K562 (cell line): ENCODE measurements around the gene SCFD2. TPM values are rescaled to one million over a fixed set of nuclear protein-coding genes. Genes with fewer than 3 reads are reported as not detected.

Experiments
- BRCA1 ChIP-seq, 2 experiments: fragments of 450-650 bp in 1 of 2; sonication (generic) in 1 of 2; formaldehyde crosslinking in 1 of 2; IDR thresholded peaks; 2 replicates each; pipeline versions ENCODE4 v1.5.0 to v1.6.1; 2017 to 2020; ENCODE audit warnings: mild to moderate bottlenecking in 1 of 2, missing genetic modification reagents in 1 of 2
- BRD9 ChIP-seq: fragments of 450-650 bp; IDR thresholded peaks from 2 replicates; pipeline ENCODE4 v1.6.1; 2018; ENCODE audit warnings: low read depth; ENCODE audit not compliant: partially characterized antibody
- CXXC5 ChIP-seq: fragments of 250-450 bp; sonication (Bioruptor Pico); IDR thresholded peaks from 2 replicates; pipeline ENCODE4 v1.8.0; 2022; ENCODE audit warnings: inconsistent platforms, mild to moderate bottlenecking, moderate library complexity
- E2F3 ChIP-seq: fragments of 250-450 bp; sonication (Bioruptor Pico); IDR thresholded peaks from 2 replicates; pipeline ENCODE4 v1.4.0; 2020; ENCODE audit warnings: mild to moderate bottlenecking
- EZH2 ChIP-seq: IDR thresholded peaks from 2 replicates; pipeline ENCODE4 v1.6.1; 2012; ENCODE audit warnings: low read depth, mild to moderate bottlenecking, inconsistent platforms, low read length, borderline replicate concordance
- HCFC1 ChIP-seq: IDR thresholded peaks from 2 replicates; pipeline ENCODE4 v1.6.1; 2012; ENCODE audit warnings: low read depth, low read length, improper control_type of control experiment
- MCM3 ChIP-seq: fragments of 450-650 bp; IDR thresholded peaks from 2 replicates; pipeline ENCODE4 v1.6.1; 2016
- MEF2A ChIP-seq: IDR thresholded peaks from 2 replicates; pipeline ENCODE4 v1.6.1; 2011; ENCODE audit warnings: low read depth, mild to moderate bottlenecking, low read length, moderate library complexity; ENCODE audit not compliant: control insufficient read depth
- NR4A1 ChIP-seq, 2 experiments: fragments of 250-450 bp in 1 of 2; fragments of 450-650 bp in 1 of 2; sonication (Bioruptor Pico) in 1 of 2; IDR thresholded peaks; 2 replicates each; pipeline versions ENCODE4 v1.4.0 to v1.6.1; 2016 to 2020; ENCODE audit warnings: mild to moderate bottlenecking in 2 of 2, missing compliant biosample characterization in 1 of 2, missing genetic modification characterization in 1 of 2, moderate library complexity in 1 of 2
- SMAD3 ChIP-seq: fragments of 450-650 bp; formaldehyde crosslinking; conservative IDR thresholded peaks from 2 replicates; pipeline ENCODE4 v1.4.0; 2020; ENCODE audit warnings: mild to moderate bottlenecking
- TAF9B ChIP-seq: fragments of 450-650 bp; IDR thresholded peaks from 2 replicates; pipeline ENCODE4 v1.6.1; 2018; ENCODE audit warnings: mild to moderate bottlenecking; ENCODE audit not compliant: partially characterized antibody
- ZNF175 ChIP-seq: fragments of 200-800 bp; sonication (Bioruptor generic); IDR thresholded peaks from 2 replicates; pipeline ENCODE4 v1.6.1; 2016; ENCODE audit warnings: low read depth, mild to moderate bottlenecking, missing genetic modification characterization, missing compliant biosample characterization
- ZNF584 ChIP-seq: fragments of 200-800 bp; sonication (Bioruptor generic); IDR thresholded peaks from 2 replicates; pipeline ENCODE4 v1.6.1; 2016; ENCODE audit warnings: low read depth, mild to moderate bottlenecking, missing genetic modification characterization, missing compliant biosample characterization
- polyA plus RNA-seq, 8 experiments: library from polyadenylated mRNA; depleted of rRNA in 4 of 8; stranded (reverse) in 5 of 8; unstranded in 3 of 8; fragments of >200 nt; fragmentation: Nextera tagmentation in 2 of 8; fragmentation: Illumina TruSeq in 1 of 8; extraction: Ambion mirVana in 2 of 8; extraction: Trizol in 1 of 8; gene quantifications; 2 replicates each; pipeline versions ENCODE4 v1.2.1 to v1.2.3, GENCODE V29; 2011 to 2014; ENCODE audit warnings: inconsistent platforms in 1 of 8, missing spikeins in 1 of 8
- total RNA-seq, 7 experiments: library from RNA; depleted of rRNA in 6 of 7; stranded (reverse); fragments of >200 nt in 6 of 7; fragmentation: Illumina TruSeq in 2 of 7; extraction: Trizol in 2 of 7; gene quantifications; 2 replicates each; pipeline versions ENCODE4 v1.2.1 to v1.2.3, GENCODE V29; 2011 to 2021; ENCODE audit warnings: low replicate concordance in 1 of 7
- TF ChIP-seq, protein P1 (sequence below): sonication (generic); formaldehyde crosslinking; IDR thresholded peaks from 2 replicates; pipeline ENCODE4 v1.8.0; 2022; ENCODE audit warnings: mild to moderate bottlenecking, missing genetic modification reagents
- TF ChIP-seq, protein P2 (sequence below), 2 experiments: fragments of 450-650 bp; conservative IDR thresholded peaks; 2 replicates each; pipeline ENCODE4 v1.6.1; 2017; ENCODE audit warnings: mild to moderate bottlenecking in 2 of 2, moderate library complexity in 2 of 2
- TF ChIP-seq, protein P3 (sequence below): IDR thresholded peaks from 2 replicates; pipeline ENCODE4 v1.6.1; 2014; ENCODE audit warnings: antibody characterized with exemption
- TF ChIP-seq, protein P4 (sequence below): fragments of 200-800 bp; sonication (Bioruptor generic); IDR thresholded peaks from 2 replicates; pipeline ENCODE4 v1.6.1; 2017; ENCODE audit warnings: missing genetic modification characterization, missing compliant biosample characterization
- TF ChIP-seq, protein P5 (sequence below), 2 experiments: fragments of 200-800 bp in 1 of 2; sonication (Bioruptor generic) in 1 of 2; sonication (generic) in 1 of 2; formaldehyde crosslinking in 1 of 2; IDR thresholded peaks in 1 of 2; conservative IDR thresholded peaks in 1 of 2; 2 replicates each; pipeline versions ENCODE4 v1.5.0 to v1.6.1; 2016 to 2020; ENCODE audit warnings: missing compliant biosample characterization in 1 of 2, missing genetic modification characterization in 1 of 2, missing genetic modification reagents in 1 of 2
- TF ChIP-seq, protein P6 (sequence below): fragments of 450-650 bp; conservative IDR thresholded peaks from 2 replicates; pipeline ENCODE4 v1.6.1; 2016; ENCODE audit warnings: missing genetic modification characterization, low read depth, mild to moderate bottlenecking, control low read depth, missing compliant biosample characterization

Gene SCFD2
- total and polyA plus RNA-seq, 9 of the 15 experiments (the other 6 are each of a cell fraction or from before 2014, with no cell fraction given): 5.7 to 30.3 (median 22.8) TPM

DNA sequence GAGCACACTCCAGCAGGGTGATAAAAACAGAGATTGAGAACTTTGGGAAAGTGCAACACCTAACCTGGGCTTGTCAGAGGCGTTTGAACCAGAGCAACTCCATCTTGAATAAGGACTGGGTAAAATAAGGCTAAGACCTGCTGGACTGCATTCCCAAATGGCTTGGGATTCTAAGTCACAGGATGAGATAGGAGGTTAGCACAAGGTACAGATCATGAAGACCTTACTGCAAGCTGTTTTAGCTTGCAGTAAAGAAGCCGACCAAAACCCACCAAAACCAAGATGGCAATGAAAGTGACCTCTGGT, 43.9 kb downstream of the SCFD2 start (continued):
- TF ChIP-seq, protein P1, sequence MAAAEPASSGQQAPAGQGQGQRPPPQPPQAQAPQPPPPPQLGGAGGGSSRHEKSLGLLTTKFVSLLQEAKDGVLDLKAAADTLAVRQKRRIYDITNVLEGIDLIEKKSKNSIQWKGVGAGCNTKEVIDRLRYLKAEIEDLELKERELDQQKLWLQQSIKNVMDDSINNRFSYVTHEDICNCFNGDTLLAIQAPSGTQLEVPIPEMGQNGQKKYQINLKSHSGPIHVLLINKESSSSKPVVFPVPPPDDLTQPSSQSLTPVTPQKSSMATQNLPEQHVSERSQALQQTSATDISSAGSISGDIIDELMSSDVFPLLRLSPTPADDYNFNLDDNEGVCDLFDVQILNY (CRISPR knock-in tag): no peak
- TF ChIP-seq E2F3 (CRISPR knock-in tag): 0 out of 2 replicates have a peak, but pooled peaks have one; percentile 19
- TF ChIP-seq NR4A1 (CRISPR knock-in tag; IDR thresholded peaks at IDR 0.05): no peak
- peak; percentile 59; the same call in 1 of the 2 replicates for TF ChIP-seq NR4A1 (tag; IDR thresholded peaks at IDR 0.05)
- TF ChIP-seq, protein P2, sequence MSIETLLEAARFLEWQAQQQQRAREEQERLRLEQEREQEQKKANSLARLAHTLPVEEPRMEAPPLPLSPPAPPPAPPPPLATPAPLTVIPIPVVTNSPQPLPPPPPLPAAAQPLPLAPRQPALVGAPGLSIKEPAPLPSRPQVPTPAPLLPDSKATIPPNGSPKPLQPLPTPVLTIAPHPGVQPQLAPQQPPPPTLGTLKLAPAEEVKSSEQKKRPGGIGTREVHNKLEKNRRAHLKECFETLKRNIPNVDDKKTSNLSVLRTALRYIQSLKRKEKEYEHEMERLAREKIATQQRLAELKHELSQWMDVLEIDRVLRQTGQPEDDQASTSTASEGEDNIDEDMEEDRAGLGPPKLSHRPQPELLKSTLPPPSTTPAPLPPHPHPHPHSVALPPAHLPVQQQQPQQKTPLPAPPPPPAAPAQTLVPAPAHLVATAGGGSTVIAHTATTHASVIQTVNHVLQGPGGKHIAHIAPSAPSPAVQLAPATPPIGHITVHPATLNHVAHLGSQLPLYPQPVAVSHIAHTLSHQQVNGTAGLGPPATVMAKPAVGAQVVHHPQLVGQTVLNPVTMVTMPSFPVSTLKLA (conservative IDR thresholded peaks at IDR 0.05): no peak
- TF ChIP-seq CXXC5 (CRISPR knock-in tag): no peak
- TF ChIP-seq TAF9B: no peak
- TF ChIP-seq BRD9: no peak
- TF ChIP-seq ZNF175 (CRISPR knock-in tag): 0 out of 2 replicates have a peak, but pooled peaks have one; percentile 47
- TF ChIP-seq MEF2A: no peak
- TF ChIP-seq, protein P3, sequence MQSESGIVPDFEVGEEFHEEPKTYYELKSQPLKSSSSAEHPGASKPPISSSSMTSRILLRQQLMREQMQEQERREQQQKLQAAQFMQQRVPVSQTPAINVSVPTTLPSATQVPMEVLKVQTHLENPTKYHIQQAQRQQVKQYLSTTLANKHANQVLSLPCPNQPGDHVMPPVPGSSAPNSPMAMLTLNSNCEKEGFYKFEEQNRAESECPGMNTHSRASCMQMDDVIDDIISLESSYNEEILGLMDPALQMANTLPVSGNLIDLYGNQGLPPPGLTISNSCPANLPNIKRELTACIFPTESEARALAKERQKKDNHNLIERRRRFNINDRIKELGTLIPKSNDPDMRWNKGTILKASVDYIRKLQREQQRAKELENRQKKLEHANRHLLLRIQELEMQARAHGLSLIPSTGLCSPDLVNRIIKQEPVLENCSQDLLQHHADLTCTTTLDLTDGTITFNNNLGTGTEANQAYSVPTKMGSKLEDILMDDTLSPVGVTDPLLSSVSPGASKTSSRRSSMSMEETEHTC: no peak
- TF ChIP-seq, protein P4, sequence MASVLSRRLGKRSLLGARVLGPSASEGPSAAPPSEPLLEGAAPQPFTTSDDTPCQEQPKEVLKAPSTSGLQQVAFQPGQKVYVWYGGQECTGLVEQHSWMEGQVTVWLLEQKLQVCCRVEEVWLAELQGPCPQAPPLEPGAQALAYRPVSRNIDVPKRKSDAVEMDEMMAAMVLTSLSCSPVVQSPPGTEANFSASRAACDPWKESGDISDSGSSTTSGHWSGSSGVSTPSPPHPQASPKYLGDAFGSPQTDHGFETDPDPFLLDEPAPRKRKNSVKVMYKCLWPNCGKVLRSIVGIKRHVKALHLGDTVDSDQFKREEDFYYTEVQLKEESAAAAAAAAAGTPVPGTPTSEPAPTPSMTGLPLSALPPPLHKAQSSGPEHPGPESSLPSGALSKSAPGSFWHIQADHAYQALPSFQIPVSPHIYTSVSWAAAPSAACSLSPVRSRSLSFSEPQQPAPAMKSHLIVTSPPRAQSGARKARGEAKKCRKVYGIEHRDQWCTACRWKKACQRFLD (CRISPR knock-in tag): peak; percentile 39; the same call in 1 of the 2 replicates
- 0 out of 2 replicates have a peak, but pooled peaks have one; percentile 54 for TF ChIP-seq SMAD3 (CRISPR knock-in tag)
- TF ChIP-seq, protein P5, sequence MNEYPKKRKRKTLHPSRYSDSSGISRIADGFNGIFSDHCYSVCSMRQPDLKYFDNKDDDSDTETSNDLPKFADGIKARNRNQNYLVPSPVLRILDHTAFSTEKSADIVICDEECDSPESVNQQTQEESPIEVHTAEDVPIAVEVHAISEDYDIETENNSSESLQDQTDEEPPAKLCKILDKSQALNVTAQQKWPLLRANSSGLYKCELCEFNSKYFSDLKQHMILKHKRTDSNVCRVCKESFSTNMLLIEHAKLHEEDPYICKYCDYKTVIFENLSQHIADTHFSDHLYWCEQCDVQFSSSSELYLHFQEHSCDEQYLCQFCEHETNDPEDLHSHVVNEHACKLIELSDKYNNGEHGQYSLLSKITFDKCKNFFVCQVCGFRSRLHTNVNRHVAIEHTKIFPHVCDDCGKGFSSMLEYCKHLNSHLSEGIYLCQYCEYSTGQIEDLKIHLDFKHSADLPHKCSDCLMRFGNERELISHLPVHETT (CRISPR knock-in tag; conservative IDR thresholded peaks at IDR 0.05 in 1 of 2, IDR thresholded peaks at IDR 0.05 in 1 of 2): 0 out of 4 replicates have a peak, but pooled peaks of 1 of the 2 experiments have one; percentile 38
- no peak for TF ChIP-seq HCFC1
- TF ChIP-seq, protein P6, sequence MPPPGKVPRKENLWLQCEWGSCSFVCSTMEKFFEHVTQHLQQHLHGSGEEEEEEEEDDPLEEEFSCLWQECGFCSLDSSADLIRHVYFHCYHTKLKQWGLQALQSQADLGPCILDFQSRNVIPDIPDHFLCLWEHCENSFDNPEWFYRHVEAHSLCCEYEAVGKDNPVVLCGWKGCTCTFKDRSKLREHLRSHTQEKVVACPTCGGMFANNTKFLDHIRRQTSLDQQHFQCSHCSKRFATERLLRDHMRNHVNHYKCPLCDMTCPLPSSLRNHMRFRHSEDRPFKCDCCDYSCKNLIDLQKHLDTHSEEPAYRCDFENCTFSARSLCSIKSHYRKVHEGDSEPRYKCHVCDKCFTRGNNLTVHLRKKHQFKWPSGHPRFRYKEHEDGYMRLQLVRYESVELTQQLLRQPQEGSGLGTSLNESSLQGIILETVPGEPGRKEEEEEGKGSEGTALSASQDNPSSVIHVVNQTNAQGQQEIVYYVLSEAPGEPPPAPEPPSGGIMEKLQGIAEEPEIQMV (tag): no peak
- TF ChIP-seq ZNF584 (CRISPR knock-in tag): no peak
- TF ChIP-seq EZH2: no peak
- TF ChIP-seq MCM3: no peak
- TF ChIP-seq BRCA1 (IDR thresholded peaks at IDR 0.05): no peak
- no peak for TF ChIP-seq BRCA1 (CRISPR knock-in tag; IDR thresholded peaks at IDR 0.05)
